Right atrium auricular region (tissue), 2 donors: ENCODE measurements around the gene COL23A1. TPM values are rescaled to one million over a fixed set of nuclear protein-coding genes. Genes with fewer than 3 reads are reported as not detected.
A peak's percentile ranks its signal among the peaks of the same experiment; 100 is the strongest.

Experiments
- DNase-seq: peaks from one replicate; pipeline ENCODE4 v3.0.0-alpha.2; 2019; ENCODE audit warnings: low spot score
- H3K27ac ChIP-seq, 2 donors: fragments of 200-600 bp; sonication (generic); 1 replicate in 1 of 2; 2 replicates in 1 of 2; pipeline ENCODE4 v1.5.1; 2016 to 2019
- H3K27me3 ChIP-seq, 2 donors: fragments of 200-600 bp; sonication (generic); one replicate each; pipeline versions ENCODE4 v1.5.1 to v1.6.0; 2017 to 2019
- H3K36me3 ChIP-seq: fragments of 200-600 bp; sonication (generic); one replicate; pipeline ENCODE4 v1.5.1; 2016
- H3K4me1 ChIP-seq, 2 donors: fragments of 200-600 bp; sonication (generic); one replicate each; pipeline versions ENCODE4 v1.5.1 to v1.6.0; 2017 to 2019
- H3K4me3 ChIP-seq, 2 donors: fragments of 200-600 bp; sonication (generic); 1 replicate in 1 of 2; 2 replicates in 1 of 2; pipeline ENCODE4 v1.5.1; 2017 to 2019; ENCODE audit warnings: mild to moderate bottlenecking in 1 of 2, moderate library complexity in 1 of 2
- H3K9me3 ChIP-seq, 2 donors: fragments of 200-600 bp; sonication (generic); one replicate each; pipeline ENCODE4 v1.5.1; 2019
- CTCF ChIP-seq, 2 donors: fragments of 200-600 bp; sonication (generic); IDR thresholded peaks; one replicate each; pipeline ENCODE4 v1.5.1; 2019; ENCODE audit warnings: antibody characterized with exemption in 2 of 2
- total RNA-seq, 2 donors: library from RNA; depleted of rRNA; stranded (reverse); fragments of >200 nt; gene quantifications; one replicate each; pipeline ENCODE4 v1.1.0, GENCODE V29; 2016

COL23A1 gene
- total RNA-seq, 2 donors from 2014 or later: 5.7 to 6.8 TPM

- no peaks in the 10 kb centered on the region for H3K27me3 ChIP-seq
- no peak overlapping the region for H3K4me3 ChIP-seq
- H3K27ac ChIP-seq: peak overlapping the region; percentile 81 to 92
- H3K9me3 ChIP-seq: no peaks in the 10 kb centered on the region
- H3K36me3 ChIP-seq: no peaks in the 10 kb centered on the region
- TF ChIP-seq CTCF (IDR thresholded peaks at IDR 0.05): no peak
- peaks cover 0 to 18% of the 10 kb centered on the region in 2 donors for H3K4me1 ChIP-seq
- no peak for DNase-seq
Measured at GRCh38 chr5:178427576-178428197, 162.5 kb downstream of the COL23A1 start.

GRCh38 chr5:178426326-178427130 lies 163.7 kb downstream of the COL23A1 start:
- Histone ChIP-seq H3K9me3 (no peaks in the 10 kb centered on the region), H3K4me3 (no peak overlapping the region), H3K27ac (no peak overlapping the region), H3K27me3 (no peaks in the 10 kb centered on the region), H3K4me1 (peaks cover 0 to 21% of the 10 kb centered on the region in 2 donors), H3K36me3 (no peaks in the 10 kb centered on the region)
- no peak for DNase-seq
- TF ChIP-seq CTCF (IDR thresholded peaks at IDR 0.05): no peak

GRCh38 chr5:178425621-178426068 lies 164.5 kb downstream of the COL23A1 start:
- no peak for TF ChIP-seq CTCF (IDR thresholded peaks at IDR 0.05)
- Histone ChIP-seq H3K4me3 (no peak overlapping the region), H3K27me3 (no peaks in the 10 kb centered on the region), H3K4me1 (peaks cover 0 to 21% of the 10 kb centered on the region in 2 donors), H3K27ac (no peak overlapping the region), H3K36me3 (no peaks in the 10 kb centered on the region), H3K9me3 (no peaks in the 10 kb centered on the region)
- DNase-seq: no peak

GRCh38 chr5:178424810-178425177 lies 165.4 kb downstream of the COL23A1 start:
- DNase-seq: peak; percentile 52
- no peaks in the 10 kb centered on the region for H3K36me3 ChIP-seq
- no peak overlapping the region for H3K27ac ChIP-seq
- no peak overlapping the region for H3K4me3 ChIP-seq
- peaks cover 0 to 21% of the 10 kb centered on the region in 2 donors for H3K4me1 ChIP-seq
- no peak for TF ChIP-seq CTCF (IDR thresholded peaks at IDR 0.05)
- H3K9me3 ChIP-seq: no peaks in the 10 kb centered on the region
- no peaks in the 10 kb centered on the region for H3K27me3 ChIP-seq

GRCh38 chr5:178423901-178424809 lies 166.0 kb downstream of the COL23A1 start:
- no peak overlapping the region for H3K27ac ChIP-seq
- no peaks in the 10 kb centered on the region for H3K27me3 ChIP-seq
- H3K4me1 ChIP-seq: peaks cover 0 to 18% of the 10 kb centered on the region in 2 donors
- no peaks in the 10 kb centered on the region for H3K36me3 ChIP-seq
- H3K4me3 ChIP-seq: no peak overlapping the region
- peak; percentile 48 for DNase-seq
- no peaks in the 10 kb centered on the region for H3K9me3 ChIP-seq
- TF ChIP-seq CTCF (IDR thresholded peaks at IDR 0.05): no peak
